ENCODE measurements around the gene POU2F1.

Gene POU2F1

GRCh38 chr1:167443757-167444156, 223.1 kb downstream of the POU2F1 start:
- no peak for TF ChIP-seq CTCF (IDR thresholded peaks at IDR 0.05)
- DNase-seq = no peak
- Mint-ChIP-seq H3K4me1 (peaks cover 19% of the 10 kb centered on the region), H3K4me3 (no peak overlapping the region), H3K27me3 (ENCODE audit: low read depth, poor library complexity) (peaks cover 23% of the 10 kb centered on the region), H3K9me3 (no peaks in the 10 kb centered on the region), H3K36me3 (ENCODE audit: low read depth) (no peaks in the 10 kb centered on the region), H3K27ac (no peak overlapping the region)

- Mint-ChIP-seq H3K27ac (no peak overlapping the region), H3K4me3 (no peak overlapping the region), H3K9me3 (no peaks in the 10 kb centered on the region), H3K4me1 (peaks cover 16% of the 10 kb centered on the region), H3K27me3 (ENCODE audit: low read depth, poor library complexity) (peaks cover 16% of the 10 kb centered on the region), H3K36me3 (ENCODE audit: low read depth) (no peaks in the 10 kb centered on the region)
- no peak for TF ChIP-seq CTCF (IDR thresholded peaks at IDR 0.05)
- no peak for DNase-seq
Measured at GRCh38 chr1:167446966-167447365, 226.3 kb downstream of the POU2F1 start.

- no peaks in the 10 kb centered on the region for H3K36me3 Mint-ChIP-seq (ENCODE audit: low read depth)
- H3K27me3 Mint-ChIP-seq (ENCODE audit: low read depth, poor library complexity) = peaks cover 16% of the 10 kb centered on the region
- peaks cover 16% of the 10 kb centered on the region for H3K4me1 Mint-ChIP-seq
- TF ChIP-seq CTCF (IDR thresholded peaks at IDR 0.05) = no peak
- no peak overlapping the region for H3K27ac Mint-ChIP-seq
- no peaks in the 10 kb centered on the region for H3K9me3 Mint-ChIP-seq
- H3K4me3 Mint-ChIP-seq = no peak overlapping the region
- DNase-seq = no peak
Measured at GRCh38 chr1:167447521-167448136, 226.9 kb downstream of the POU2F1 start.

- Mint-ChIP-seq H3K4me1 (peaks cover 25% of the 10 kb centered on the region), H3K27ac (peak overlapping the region; percentile 84)
- no peak for TF ChIP-seq CTCF (IDR thresholded peaks at IDR 0.05)
Measured at GRCh38 chr1:167450843-167451242, 230.2 kb downstream of the POU2F1 start.

GRCh38 chr1:167452483-167452882, 231.8 kb downstream of the POU2F1 start:
- no peak for DNase-seq
- Mint-ChIP-seq H3K9me3 (no peaks in the 10 kb centered on the region), H3K4me1 (peaks cover 30% of the 10 kb centered on the region), H3K4me3 (no peak overlapping the region), H3K36me3 (ENCODE audit: low read depth) (no peaks in the 10 kb centered on the region), H3K27ac (no peak overlapping the region), H3K27me3 (ENCODE audit: low read depth, poor library complexity) (peaks cover 11% of the 10 kb centered on the region)
- TF ChIP-seq CTCF (IDR thresholded peaks at IDR 0.05) = no peak

More at GRCh38 chr1:167450843-167451242, 230.2 kb downstream of the POU2F1 start:
- Mint-ChIP-seq H3K4me3 (no peak overlapping the region), H3K36me3 (ENCODE audit: low read depth) (no peaks in the 10 kb centered on the region), H3K9me3 (no peaks in the 10 kb centered on the region), H3K27me3 (ENCODE audit: low read depth, poor library complexity) (peaks cover 13% of the 10 kb centered on the region)
- no peak for DNase-seq

- H3K27me3 Mint-ChIP-seq (ENCODE audit: low read depth, poor library complexity) = peaks cover 11% of the 10 kb centered on the region
- DNase-seq = no peak
- peak overlapping the region; percentile 16 for H3K4me3 Mint-ChIP-seq
- peak overlapping the region; percentile 13 for H3K27ac Mint-ChIP-seq
- no peak for TF ChIP-seq CTCF (IDR thresholded peaks at IDR 0.05)
- H3K36me3 Mint-ChIP-seq (ENCODE audit: low read depth) = no peaks in the 10 kb centered on the region
- H3K4me1 Mint-ChIP-seq = peaks cover 30% of the 10 kb centered on the region
- H3K9me3 Mint-ChIP-seq = no peaks in the 10 kb centered on the region
Measured at GRCh38 chr1:167453123-167453522, 232.4 kb downstream of the POU2F1 start.

All from nephron progenitor cell (in vitro differentiated cells).